GM19023 (cell line): ENCODE measurements around the gene RELB.

ENCODE experiments used
- ATAC-seq: cut with Tn5 transposase; IDR thresholded peaks from one replicate; pipeline ENCODE4 v1.9.1; 2021; ENCODE audit warnings: mild to moderate bottlenecking, moderate library complexity; ENCODE audit not compliant: unreplicated experiment

The RELB gene

GRCh38 chr19:45056831-45057230 lies 55.6 kb downstream of the RELB start:
- ATAC-seq: no peak

GRCh38 chr19:45057444-45057843 lies 56.2 kb downstream of the RELB start:
- ATAC-seq: no peak

- ATAC-seq: no peak
Measured at GRCh38 chr19:45058622-45059159, 57.4 kb downstream of the RELB start.

GRCh38 chr19:45059258-45059965 lies 58.1 kb downstream of the RELB start:
- ATAC-seq: no peak

- ATAC-seq: no peak
Measured at GRCh38 chr19:45061965-45062364, 60.7 kb downstream of the RELB start.

GRCh38 chr19:45063851-45064801 lies 62.9 kb downstream of the RELB start:
- ATAC-seq: no peak

GRCh38 chr19:45066921-45067661 lies 65.8 kb downstream of the RELB start:
- no peak for ATAC-seq

- ATAC-seq: no peak
Measured at GRCh38 chr19:45068041-45068440, 66.8 kb downstream of the RELB start.

GRCh38 chr19:45069056-45069455 lies 67.8 kb downstream of the RELB start:
- no peak for ATAC-seq

GRCh38 chr19:45070214-45070613 lies 69.0 kb downstream of the RELB start:
- ATAC-seq: no peak

GRCh38 chr19:45070861-45071544 lies 69.7 kb downstream of the RELB start:
- no peak for ATAC-seq

GRCh38 chr19:45071545-45071938 lies 70.3 kb downstream of the RELB start:
- no peak for ATAC-seq

GRCh38 chr19:45071969-45072790 lies 70.9 kb downstream of the RELB start:
- ATAC-seq: no peak

GRCh38 chr19:45074744-45075300 lies 73.6 kb downstream of the RELB start:
- ATAC-seq: no peak

GRCh38 chr19:45075301-45076028 lies 74.2 kb downstream of the RELB start:
- peak; percentile 61 for ATAC-seq

- ATAC-seq: peak; percentile 44
Measured at GRCh38 chr19:45076029-45076850, 75.0 kb downstream of the RELB start, which contains the start of gene ZNF296. Gene ZNF296 (minus strand): TSS chr19:45076478. CDS start chr19:45076373, 105 bp downstream.

GRCh38 chr19:45076851-45077730 lies 75.8 kb downstream of the RELB start:
- no peak for ATAC-seq
